WTC11 (cell line): ENCODE measurements around the gene TMUB1. TPM values are rescaled to one million over a fixed set of nuclear protein-coding genes. Genes with fewer than 3 reads are reported as not detected.

Experiments
- ATAC-seq: fragments of 200-7000 bp; cut with Tn5 transposase; 2 replicates; pipeline ENCODE4 v1.10.0; 2021; ENCODE audit warnings: mild to moderate bottlenecking, moderate library complexity
- CTCF ChIA-PET: fragments of 300-600 bp; sonication (Branson Sonifier 250); formaldehyde crosslinking; loops from one replicate; lab custom pipeline; 2021; ENCODE audit warnings: antibody characterized with exemption; lab: Charles Lee
- POLR2A ChIA-PET: fragments of 350-600 bp; sonication (Branson Sonifier 250); formaldehyde crosslinking; loops from one replicate; lab custom pipeline; 2021; ENCODE audit warnings: antibody characterized with exemption; lab: Charles Lee
- DNase-seq: peaks from one replicate; pipeline ENCODE4 v3.0.0; 2021; ENCODE audit warnings: low spot score
- H3K27ac Mint-ChIP-seq: 2 replicates; pipeline ENCODE4 v1.8.0; 2021; ENCODE audit warnings: mixed read lengths
- H3K27me3 Mint-ChIP-seq: 2 replicates; pipeline ENCODE4 v1.8.0; 2021; ENCODE audit warnings: low read depth, mild to moderate bottlenecking, moderate library complexity, mixed read lengths
- H3K36me3 Mint-ChIP-seq: 2 replicates; pipeline ENCODE4 v1.8.0; 2021; ENCODE audit warnings: mixed read lengths
- H3K4me1 Mint-ChIP-seq: 2 replicates; pipeline ENCODE4 v1.8.0; 2022; ENCODE audit warnings: mixed read lengths
- H3K4me3 Mint-ChIP-seq: 2 replicates; pipeline ENCODE4 v1.8.0; 2021; ENCODE audit warnings: mild to moderate bottlenecking, moderate library complexity, mixed read lengths
- H3K9me3 Mint-ChIP-seq: 2 replicates; pipeline ENCODE4 v1.8.0; 2021; ENCODE audit warnings: mixed read lengths
- CREB1 ChIP-seq: sonication (generic); formaldehyde crosslinking; IDR thresholded peaks from 2 replicates; pipeline ENCODE4 v1.8.0; 2023; ENCODE audit warnings: mild to moderate bottlenecking, missing genetic modification reagents
- ELF4 ChIP-seq: sonication (generic); formaldehyde crosslinking; IDR thresholded peaks from 2 replicates; pipeline ENCODE4 v1.8.1; 2022; ENCODE audit warnings: low read depth, mild to moderate bottlenecking, moderate library complexity, missing genetic modification reagents
- EMX1 ChIP-seq: fragments of 250-450 bp; sonication (Bioruptor Pico); IDR thresholded peaks from 2 replicates; pipeline ENCODE4 v1.8.0; 2021; ENCODE audit warnings: mild to moderate bottlenecking
- FOXK1 ChIP-seq: sonication (generic); formaldehyde crosslinking; IDR thresholded peaks from 2 replicates; pipeline ENCODE4 v1.8.0; 2022; ENCODE audit warnings: mild to moderate bottlenecking, moderate library complexity, missing genetic modification reagents
- GABPB1 ChIP-seq: sonication (generic); formaldehyde crosslinking; IDR thresholded peaks from 2 replicates; pipeline ENCODE4 v1.8.1; 2023; ENCODE audit warnings: mild to moderate bottlenecking, missing genetic modification reagents
- KAT7 ChIP-seq: sonication (generic); formaldehyde crosslinking; IDR thresholded peaks from 2 replicates; pipeline ENCODE4 v1.8.1; 2023; ENCODE audit warnings: missing genetic modification reagents, mild to moderate bottlenecking, borderline replicate concordance
- MXD4 ChIP-seq: fragments of 250-450 bp; sonication (Bioruptor Pico); IDR thresholded peaks from 2 replicates; pipeline ENCODE4 v1.8.0; 2021; ENCODE audit warnings: mild to moderate bottlenecking, moderate library complexity, borderline replicate concordance
- NFATC4 ChIP-seq: fragments of 250-450 bp; sonication (Bioruptor Pico); IDR thresholded peaks from 2 replicates; pipeline ENCODE4 v1.9.0; 2021; ENCODE audit warnings: mild to moderate bottlenecking
- NR3C1 ChIP-seq: sonication (generic); formaldehyde crosslinking; conservative IDR thresholded peaks from 2 replicates; pipeline ENCODE4 v1.8.1; 2023; ENCODE audit warnings: low read depth, mild to moderate bottlenecking, missing genetic modification reagents
- SOX15 ChIP-seq: fragments of 250-450 bp; sonication (Bioruptor Pico); IDR thresholded peaks from 2 replicates; pipeline ENCODE4 v1.9.0; 2021; ENCODE audit warnings: mild to moderate bottlenecking
- TP53 ChIP-seq: sonication (generic); formaldehyde crosslinking; IDR thresholded peaks from 2 replicates; pipeline ENCODE4 v1.8.1; 2023; ENCODE audit warnings: mild to moderate bottlenecking, missing genetic modification reagents
- ZNF138 ChIP-seq: sonication (generic); formaldehyde crosslinking; conservative IDR thresholded peaks from 2 replicates; pipeline ENCODE4 v1.8.1; 2022; ENCODE audit warnings: mild to moderate bottlenecking, moderate library complexity, missing genetic modification reagents
- ZNF263 ChIP-seq: sonication (generic); formaldehyde crosslinking; IDR thresholded peaks from 2 replicates; pipeline ENCODE4 v1.8.1; 2022; ENCODE audit warnings: low read depth, mild to moderate bottlenecking, moderate library complexity, missing genetic modification reagents
- ZNF317 ChIP-seq: sonication (generic); formaldehyde crosslinking; IDR thresholded peaks from 2 replicates; pipeline ENCODE4 v1.8.1; 2023; ENCODE audit warnings: low read depth, mild to moderate bottlenecking, moderate library complexity, missing genetic modification reagents, borderline replicate concordance
- ZNF396 ChIP-seq: fragments of 250-450 bp; sonication (Bioruptor Pico); IDR thresholded peaks from 2 replicates; pipeline ENCODE4 v1.8.0; 2021; ENCODE audit warnings: mild to moderate bottlenecking, moderate library complexity, borderline replicate concordance
- ZNF416 ChIP-seq: fragments of 250-450 bp; sonication (Bioruptor Pico); IDR thresholded peaks from 2 replicates; pipeline ENCODE4 v1.9.0; 2021; ENCODE audit warnings: mild to moderate bottlenecking, inconsistent platforms
- ZNF671 ChIP-seq: fragments of 250-450 bp; sonication (Bioruptor Pico); IDR thresholded peaks from 2 replicates; pipeline ENCODE4 v1.8.0; 2021; ENCODE audit warnings: mild to moderate bottlenecking
- total RNA-seq: library from RNA; stranded (reverse); gene quantifications from 3 replicates; pipeline ENCODE4 v1.2.3, GENCODE V29; 2021
- TF ChIP-seq, protein P1 (sequence below): sonication (generic); formaldehyde crosslinking; IDR thresholded peaks from 2 replicates; pipeline ENCODE4 v1.8.0; 2022; ENCODE audit warnings: mild to moderate bottlenecking, missing genetic modification reagents
- TF ChIP-seq, protein P2 (sequence below): sonication (generic); formaldehyde crosslinking; IDR thresholded peaks from 2 replicates; pipeline ENCODE4 v1.8.1; 2022; ENCODE audit warnings: low read depth, mild to moderate bottlenecking, moderate library complexity, missing genetic modification reagents, borderline replicate concordance
- TF ChIP-seq, protein P3 (sequence below): sonication (generic); formaldehyde crosslinking; IDR thresholded peaks from 2 replicates; pipeline ENCODE4 v1.8.0; 2023; ENCODE audit warnings: mild to moderate bottlenecking, missing genetic modification reagents
- TF ChIP-seq, protein P4 (sequence below): sonication (generic); formaldehyde crosslinking; IDR thresholded peaks from 2 replicates; pipeline ENCODE4 v1.8.1; 2022; ENCODE audit warnings: low read depth, missing genetic modification reagents, borderline replicate concordance
- TF ChIP-seq, protein P5 (sequence below): sonication (generic); formaldehyde crosslinking; IDR thresholded peaks from 2 replicates; pipeline ENCODE4 v1.8.0; 2022; ENCODE audit warnings: mild to moderate bottlenecking, missing genetic modification reagents
- TF ChIP-seq, protein P6 (sequence below): fragments of 250-450 bp; sonication (Bioruptor Pico); conservative IDR thresholded peaks from 2 replicates; pipeline ENCODE4 v1.9.0; 2021; ENCODE audit warnings: mild to moderate bottlenecking
- TF ChIP-seq, protein P7 (sequence below): sonication (generic); formaldehyde crosslinking; IDR thresholded peaks from 2 replicates; pipeline ENCODE4 v1.8.0; 2022; ENCODE audit warnings: mild to moderate bottlenecking, missing genetic modification reagents

The TMUB1 gene
- total RNA-seq, 1 experiment from 2014 or later: 72.8 TPM

DNA sequence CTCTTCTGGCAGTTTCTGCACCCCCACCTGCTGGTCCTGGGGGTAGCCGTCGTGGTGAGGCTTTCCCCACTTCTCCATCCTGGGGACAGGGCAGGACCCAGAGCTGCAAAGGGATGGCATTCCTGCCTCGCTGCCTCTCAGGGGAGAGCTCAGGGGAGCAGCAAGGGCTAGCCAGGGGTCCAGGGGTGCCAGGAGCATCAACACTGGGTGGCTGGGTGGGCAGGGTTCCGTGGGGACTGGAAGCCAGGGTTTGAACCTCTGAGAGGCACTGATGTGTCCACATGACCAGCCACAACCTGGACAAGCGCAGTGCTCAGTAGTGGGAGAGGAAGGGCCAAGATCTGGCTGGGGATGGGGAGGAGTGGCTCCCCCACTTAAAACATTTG lies 49.4 kb downstream of the TMUB1 start:
- ATAC-seq (no peak), DNase-seq (no peak)
- no peak overlapping the region for H3K4me3 Mint-ChIP-seq
- CTCF ChIA-PET: interaction anchor here (1.3 to 4.4 kb wide), 3 partner anchors 16 to 77 kb away, joined by 4 to 32 read pairs (median 15); no protein-coding TSS in a partner anchor
- peaks cover 4% of the 10 kb centered on the region for H3K4me1 Mint-ChIP-seq
- H3K36me3 Mint-ChIP-seq: no peaks in the 10 kb centered on the region
- no peak for TF ChIP-seq CREB1 (CRISPR knock-in tag)
- TF ChIP-seq NFATC4: no peak
- no peak for TF ChIP-seq TP53 (CRISPR knock-in tag)
- no peak for TF ChIP-seq EMX1 (CRISPR knock-in tag)
- TF ChIP-seq MXD4 (CRISPR knock-in tag): no peak
- TF ChIP-seq ELF4 (CRISPR knock-in tag): no peak
- TF ChIP-seq, protein P1, sequence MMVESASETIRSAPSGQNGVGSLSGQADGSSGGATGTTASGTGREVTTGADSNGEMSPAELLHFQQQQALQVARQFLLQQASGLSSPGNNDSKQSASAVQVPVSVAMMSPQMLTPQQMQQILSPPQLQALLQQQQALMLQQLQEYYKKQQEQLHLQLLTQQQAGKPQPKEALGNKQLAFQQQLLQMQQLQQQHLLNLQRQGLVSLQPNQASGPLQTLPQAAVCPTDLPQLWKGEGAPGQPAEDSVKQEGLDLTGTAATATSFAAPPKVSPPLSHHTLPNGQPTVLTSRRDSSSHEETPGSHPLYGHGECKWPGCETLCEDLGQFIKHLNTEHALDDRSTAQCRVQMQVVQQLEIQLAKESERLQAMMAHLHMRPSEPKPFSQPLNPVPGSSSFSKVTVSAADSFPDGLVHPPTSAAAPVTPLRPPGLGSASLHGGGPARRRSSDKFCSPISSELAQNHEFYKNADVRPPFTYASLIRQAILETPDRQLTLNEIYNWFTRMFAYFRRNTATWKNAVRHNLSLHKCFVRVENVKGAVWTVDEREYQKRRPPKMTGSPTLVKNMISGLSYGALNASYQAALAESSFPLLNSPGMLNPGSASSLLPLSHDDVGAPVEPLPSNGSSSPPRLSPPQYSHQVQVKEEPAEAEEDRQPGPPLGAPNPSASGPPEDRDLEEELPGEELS (CRISPR knock-in tag): no peak
- TF ChIP-seq FOXK1 (CRISPR knock-in tag): no peak
- TF ChIP-seq, protein P2, sequence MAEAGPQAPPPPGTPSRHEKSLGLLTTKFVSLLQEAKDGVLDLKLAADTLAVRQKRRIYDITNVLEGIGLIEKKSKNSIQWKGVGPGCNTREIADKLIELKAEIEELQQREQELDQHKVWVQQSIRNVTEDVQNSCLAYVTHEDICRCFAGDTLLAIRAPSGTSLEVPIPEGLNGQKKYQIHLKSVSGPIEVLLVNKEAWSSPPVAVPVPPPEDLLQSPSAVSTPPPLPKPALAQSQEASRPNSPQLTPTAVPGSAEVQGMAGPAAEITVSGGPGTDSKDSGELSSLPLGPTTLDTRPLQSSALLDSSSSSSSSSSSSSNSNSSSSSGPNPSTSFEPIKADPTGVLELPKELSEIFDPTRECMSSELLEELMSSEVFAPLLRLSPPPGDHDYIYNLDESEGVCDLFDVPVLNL (CRISPR knock-in tag): no peak
- no peak for TF ChIP-seq NR3C1 (CRISPR knock-in tag)
- TF ChIP-seq GABPB1: no peak
- TF ChIP-seq ZNF671 (CRISPR knock-in tag): no peak
- no peak for TF ChIP-seq KAT7
- no peak for TF ChIP-seq ZNF396 (CRISPR knock-in tag)
- TF ChIP-seq SOX15 (CRISPR knock-in tag): no peak
- TF ChIP-seq, all 79 proteins: peak for 0
- H3K9me3 Mint-ChIP-seq: no peaks in the 10 kb centered on the region
- no peak overlapping the region for H3K27ac Mint-ChIP-seq
- H3K27me3 Mint-ChIP-seq: no peaks in the 10 kb centered on the region
- POLR2A ChIA-PET: no interaction called here

DNA sequence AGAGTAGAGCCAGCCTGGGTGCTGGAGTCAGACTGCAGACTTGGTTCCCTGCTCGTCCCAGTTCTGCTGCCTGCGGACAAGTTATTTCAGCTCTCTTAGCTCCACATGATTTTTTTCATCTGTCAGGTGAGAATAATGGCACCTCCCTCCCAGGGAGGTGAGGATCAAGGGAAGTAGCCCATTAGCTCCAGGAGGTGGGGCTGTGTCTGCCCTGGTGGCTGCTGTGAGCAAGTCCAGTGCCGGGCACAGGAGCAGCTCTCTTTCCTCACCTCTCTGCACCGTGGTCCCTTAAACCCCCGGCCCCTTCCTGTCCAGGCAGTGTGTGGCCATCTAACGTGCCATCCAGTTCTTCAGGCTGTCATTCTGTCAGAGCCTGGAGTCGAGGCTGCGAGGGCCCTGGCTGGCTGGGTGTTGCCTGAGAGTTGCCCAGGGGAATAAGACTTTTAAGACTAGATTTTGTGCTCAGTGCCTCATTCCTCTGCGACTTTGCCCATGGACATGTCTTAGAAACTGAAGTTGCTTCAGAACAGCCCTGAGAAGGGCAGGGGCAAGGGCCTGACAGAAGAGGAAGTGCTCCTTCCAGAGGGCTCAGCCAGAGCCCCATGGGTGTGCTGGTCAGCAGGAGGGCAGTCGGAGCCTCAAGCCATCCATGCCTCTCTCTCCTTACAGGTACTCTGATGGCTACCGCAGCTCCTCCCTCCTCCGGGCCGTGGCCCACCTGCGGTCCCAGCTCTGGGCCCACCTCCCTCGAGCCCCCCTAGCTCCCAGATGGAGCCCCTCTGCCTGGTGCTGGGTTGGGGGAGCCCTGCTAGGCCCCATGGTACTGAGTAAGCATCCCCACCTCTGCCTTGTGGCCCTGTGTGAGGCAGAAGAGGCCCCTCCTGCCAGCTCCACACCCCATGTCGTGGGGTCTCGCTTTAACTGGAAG lies 50.1 kb downstream of the TMUB1 start:
- ChIA-PET POLR2A (interaction anchor here (1.2 kb wide), 1 partner anchor 18 kb away, joined by 3 read pairs; no protein-coding TSS in a partner anchor), CTCF (interaction anchor here (0.7 to 4.4 kb wide), 19 partner anchors 13 to 211 kb away, joined by 3 to 32 read pairs (median 4); partner anchors contain the start of gene CDK5)
- H3K27me3 Mint-ChIP-seq: no peaks in the 10 kb centered on the region
- no peaks in the 10 kb centered on the region for H3K36me3 Mint-ChIP-seq
- peaks cover 7% of the 10 kb centered on the region for H3K4me1 Mint-ChIP-seq
- ATAC-seq (no peak), DNase-seq (no peak)
- no peak overlapping the region for H3K4me3 Mint-ChIP-seq
- no peaks in the 10 kb centered on the region for H3K9me3 Mint-ChIP-seq
- H3K27ac Mint-ChIP-seq: no peak overlapping the region
- TF ChIP-seq ZNF138 (no peak), ZNF416 (CRISPR knock-in tag) (no peak), CREB1 (CRISPR knock-in tag) (no peak), ZNF263 (CRISPR knock-in tag) (no peak), ZNF317 (CRISPR knock-in tag) (no peak)
- TF ChIP-seq, protein P3, sequence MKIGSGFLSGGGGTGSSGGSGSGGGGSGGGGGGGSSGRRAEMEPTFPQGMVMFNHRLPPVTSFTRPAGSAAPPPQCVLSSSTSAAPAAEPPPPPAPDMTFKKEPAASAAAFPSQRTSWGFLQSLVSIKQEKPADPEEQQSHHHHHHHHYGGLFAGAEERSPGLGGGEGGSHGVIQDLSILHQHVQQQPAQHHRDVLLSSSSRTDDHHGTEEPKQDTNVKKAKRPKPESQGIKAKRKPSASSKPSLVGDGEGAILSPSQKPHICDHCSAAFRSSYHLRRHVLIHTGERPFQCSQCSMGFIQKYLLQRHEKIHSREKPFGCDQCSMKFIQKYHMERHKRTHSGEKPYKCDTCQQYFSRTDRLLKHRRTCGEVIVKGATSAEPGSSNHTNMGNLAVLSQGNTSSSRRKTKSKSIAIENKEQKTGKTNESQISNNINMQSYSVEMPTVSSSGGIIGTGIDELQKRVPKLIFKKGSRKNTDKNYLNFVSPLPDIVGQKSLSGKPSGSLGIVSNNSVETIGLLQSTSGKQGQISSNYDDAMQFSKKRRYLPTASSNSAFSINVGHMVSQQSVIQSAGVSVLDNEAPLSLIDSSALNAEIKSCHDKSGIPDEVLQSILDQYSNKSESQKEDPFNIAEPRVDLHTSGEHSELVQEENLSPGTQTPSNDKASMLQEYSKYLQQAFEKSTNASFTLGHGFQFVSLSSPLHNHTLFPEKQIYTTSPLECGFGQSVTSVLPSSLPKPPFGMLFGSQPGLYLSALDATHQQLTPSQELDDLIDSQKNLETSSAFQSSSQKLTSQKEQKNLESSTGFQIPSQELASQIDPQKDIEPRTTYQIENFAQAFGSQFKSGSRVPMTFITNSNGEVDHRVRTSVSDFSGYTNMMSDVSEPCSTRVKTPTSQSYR (CRISPR knock-in tag): no peak
- TF ChIP-seq, protein P4, sequence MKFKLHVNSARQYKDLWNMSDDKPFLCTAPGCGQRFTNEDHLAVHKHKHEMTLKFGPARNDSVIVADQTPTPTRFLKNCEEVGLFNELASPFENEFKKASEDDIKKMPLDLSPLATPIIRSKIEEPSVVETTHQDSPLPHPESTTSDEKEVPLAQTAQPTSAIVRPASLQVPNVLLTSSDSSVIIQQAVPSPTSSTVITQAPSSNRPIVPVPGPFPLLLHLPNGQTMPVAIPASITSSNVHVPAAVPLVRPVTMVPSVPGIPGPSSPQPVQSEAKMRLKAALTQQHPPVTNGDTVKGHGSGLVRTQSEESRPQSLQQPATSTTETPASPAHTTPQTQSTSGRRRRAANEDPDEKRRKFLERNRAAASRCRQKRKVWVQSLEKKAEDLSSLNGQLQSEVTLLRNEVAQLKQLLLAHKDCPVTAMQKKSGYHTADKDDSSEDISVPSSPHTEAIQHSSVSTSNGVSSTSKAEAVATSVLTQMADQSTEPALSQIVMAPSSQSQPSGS: no peak
- TF ChIP-seq, protein P5, sequence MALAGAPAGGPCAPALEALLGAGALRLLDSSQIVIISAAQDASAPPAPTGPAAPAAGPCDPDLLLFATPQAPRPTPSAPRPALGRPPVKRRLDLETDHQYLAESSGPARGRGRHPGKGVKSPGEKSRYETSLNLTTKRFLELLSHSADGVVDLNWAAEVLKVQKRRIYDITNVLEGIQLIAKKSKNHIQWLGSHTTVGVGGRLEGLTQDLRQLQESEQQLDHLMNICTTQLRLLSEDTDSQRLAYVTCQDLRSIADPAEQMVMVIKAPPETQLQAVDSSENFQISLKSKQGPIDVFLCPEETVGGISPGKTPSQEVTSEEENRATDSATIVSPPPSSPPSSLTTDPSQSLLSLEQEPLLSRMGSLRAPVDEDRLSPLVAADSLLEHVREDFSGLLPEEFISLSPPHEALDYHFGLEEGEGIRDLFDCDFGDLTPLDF (CRISPR knock-in tag): no peak
- TF ChIP-seq, protein P6, sequence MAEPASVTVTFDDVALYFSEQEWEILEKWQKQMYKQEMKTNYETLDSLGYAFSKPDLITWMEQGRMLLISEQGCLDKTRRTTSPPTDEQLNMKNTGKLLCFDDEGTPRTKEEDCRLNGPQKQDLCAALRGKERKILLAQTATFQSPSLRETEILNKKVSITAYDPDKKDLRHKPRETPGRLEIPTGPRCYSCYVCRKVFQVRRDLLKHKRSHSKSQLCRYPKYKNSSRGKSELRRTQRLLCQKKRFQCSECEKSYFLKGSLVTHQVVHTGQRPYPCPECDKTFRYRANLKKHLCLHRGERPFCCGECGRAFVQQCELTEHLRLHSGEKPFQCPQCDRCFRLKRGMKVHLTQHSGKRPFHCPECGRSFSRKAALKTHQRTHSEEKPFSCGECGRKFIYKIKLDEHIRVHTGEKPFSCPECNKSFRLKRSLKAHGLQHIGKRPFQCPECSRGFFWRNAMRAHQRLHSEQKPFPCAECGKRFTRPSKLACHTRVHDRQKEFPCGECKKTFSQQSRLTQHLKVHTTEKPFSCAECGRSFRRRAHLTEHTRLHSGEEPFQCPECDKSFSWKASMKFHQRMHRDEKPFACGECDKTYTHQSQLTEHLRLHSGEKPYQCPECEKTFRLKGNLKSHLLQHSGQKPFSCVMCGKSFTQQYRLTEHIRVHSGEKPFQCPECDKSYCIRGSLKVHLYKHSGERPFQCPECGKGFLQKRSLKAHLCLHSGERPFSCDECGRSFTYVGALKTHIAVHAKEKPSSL (CRISPR knock-in tag): no peak
- TF ChIP-seq, protein P7, sequence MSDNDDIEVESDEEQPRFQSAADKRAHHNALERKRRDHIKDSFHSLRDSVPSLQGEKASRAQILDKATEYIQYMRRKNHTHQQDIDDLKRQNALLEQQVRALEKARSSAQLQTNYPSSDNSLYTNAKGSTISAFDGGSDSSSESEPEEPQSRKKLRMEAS: no peak
